NCI-H2107 (cell line): ENCODE results near the gene RPS24.
A peak's percentile ranks its signal among the peaks of the same experiment; 100 is the strongest.

Experiments
- DNase-seq: peaks from one replicate; lab custom pipeline; 2025; lab: John Stamatoyannopoulos, UW

Gene RPS24

DNA sequence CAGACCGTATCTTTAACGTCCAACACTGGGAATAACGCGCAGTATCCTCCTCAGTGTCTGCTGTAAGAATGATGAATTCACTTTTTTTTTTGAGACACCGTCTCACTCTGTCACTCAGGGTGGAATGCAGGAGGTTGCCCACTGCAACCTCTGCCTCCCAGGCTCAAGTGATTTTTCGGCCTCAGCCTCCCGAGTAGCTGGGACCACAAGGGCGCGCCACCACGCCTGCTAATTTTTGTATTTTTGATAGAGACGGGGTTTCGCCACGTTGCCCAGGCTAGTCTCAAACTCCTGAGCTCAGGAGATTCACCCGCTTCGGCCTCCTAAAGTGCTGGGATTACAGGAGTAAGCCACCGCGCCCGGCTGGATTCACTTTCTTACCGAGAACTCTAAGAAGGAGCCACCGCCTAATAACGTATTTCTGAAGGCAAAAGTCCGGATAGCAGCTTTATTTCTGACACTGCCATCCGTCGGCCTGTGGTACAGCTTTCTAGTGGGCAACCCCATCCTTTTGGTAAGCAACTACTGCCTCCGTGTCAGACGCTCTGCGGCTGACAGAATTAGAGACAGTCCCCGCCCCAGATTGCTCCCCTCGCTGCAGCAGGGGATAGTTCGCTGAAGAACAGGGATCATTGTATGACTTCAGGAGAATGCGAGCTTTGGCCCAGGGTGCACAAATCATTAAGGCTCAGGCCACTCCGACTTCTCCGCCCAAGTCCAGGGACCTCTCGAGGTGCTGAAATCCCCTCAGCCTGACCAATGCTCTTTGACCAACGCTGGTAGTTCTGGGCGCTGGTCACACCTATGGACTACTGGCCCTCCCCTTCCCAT lies 5.0 kb upstream of the RPS24 start:
- no peak for DNase-seq

DNA sequence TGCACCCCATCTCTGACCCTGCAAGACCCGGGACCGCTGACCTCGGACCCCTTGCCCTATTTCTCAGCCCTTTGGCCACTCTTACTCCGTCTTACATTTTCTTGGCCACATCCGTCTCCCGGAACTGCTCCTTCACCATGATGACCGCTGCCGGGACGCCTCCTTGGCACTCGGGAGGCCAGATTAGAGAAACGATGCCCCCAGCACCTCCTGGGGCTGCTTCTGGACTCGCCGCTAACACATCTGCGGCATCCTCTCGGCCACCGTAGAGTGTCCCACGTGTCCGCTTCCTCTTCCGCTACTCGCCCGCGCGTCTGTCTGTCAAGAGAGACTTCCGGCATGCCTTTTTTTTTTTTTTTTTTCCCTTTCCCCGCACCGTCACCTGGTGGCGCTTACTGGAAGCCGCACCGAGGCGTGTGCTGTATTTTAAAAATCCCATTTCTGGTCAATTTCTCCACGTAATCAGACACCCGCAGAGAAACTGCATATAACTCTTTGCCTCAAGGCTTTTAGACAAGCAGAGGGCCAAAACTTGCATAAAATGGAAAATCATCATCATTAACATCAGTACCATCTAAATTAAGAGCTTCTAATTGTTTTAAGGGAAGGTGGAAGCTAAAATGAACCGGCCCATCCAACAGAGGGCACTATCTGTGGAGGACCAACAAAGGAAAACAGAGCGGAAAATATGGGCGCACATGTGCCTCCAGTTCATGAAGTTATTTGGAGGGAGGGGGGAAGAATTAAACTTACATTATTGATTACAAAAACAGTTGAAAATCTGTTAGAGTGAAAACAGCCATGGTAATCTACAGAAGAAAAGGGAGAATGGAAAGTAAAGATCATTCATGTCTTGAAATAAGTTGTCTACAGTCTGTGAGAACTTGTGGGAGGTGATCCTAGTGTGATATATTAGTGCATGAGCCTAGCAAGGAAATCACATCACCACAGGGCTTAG lies 4.1 kb upstream of the RPS24 start, which contains the start of gene POLR3A:
Gene POLR3A, minus strand, starts transcription at position 247 of the 958 bp plus-strand sequence. Its CDS starts 108 bp downstream, at position 139.
- peak; percentile 85 for DNase-seq

DNA sequence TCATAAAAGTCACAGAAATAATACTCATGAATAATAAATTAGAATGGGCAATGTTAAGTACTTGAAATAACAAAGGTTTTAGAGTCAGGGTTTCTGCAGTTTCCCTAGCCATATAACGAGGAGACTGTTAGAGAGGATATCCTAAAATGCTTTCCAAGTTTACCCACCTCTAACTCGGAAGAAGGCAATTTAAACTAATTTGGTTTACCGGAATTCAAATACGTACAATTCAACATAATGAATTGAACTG lies 351 bp upstream of the RPS24 start:
- no peak for DNase-seq

DNA sequence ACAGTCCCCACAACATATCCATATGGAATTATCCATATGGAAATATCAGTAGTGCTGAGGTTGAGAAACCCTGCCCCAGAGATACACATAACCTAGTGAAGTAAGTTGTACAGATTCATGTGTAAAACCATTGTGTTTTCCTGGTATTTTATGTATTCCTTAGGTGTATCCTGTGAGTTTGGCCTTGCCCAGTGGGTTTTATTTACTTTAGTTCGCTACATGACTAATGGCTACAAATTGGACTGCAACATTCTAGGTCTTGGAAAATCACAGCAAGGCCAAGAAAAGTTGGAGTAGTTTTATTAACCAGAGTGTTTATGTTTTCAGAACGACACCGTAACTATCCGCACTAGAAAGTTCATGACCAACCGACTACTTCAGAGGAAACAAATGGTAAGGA lies 1.4 kb downstream of the RPS24 start:
- DNase-seq = no peak

DNA sequence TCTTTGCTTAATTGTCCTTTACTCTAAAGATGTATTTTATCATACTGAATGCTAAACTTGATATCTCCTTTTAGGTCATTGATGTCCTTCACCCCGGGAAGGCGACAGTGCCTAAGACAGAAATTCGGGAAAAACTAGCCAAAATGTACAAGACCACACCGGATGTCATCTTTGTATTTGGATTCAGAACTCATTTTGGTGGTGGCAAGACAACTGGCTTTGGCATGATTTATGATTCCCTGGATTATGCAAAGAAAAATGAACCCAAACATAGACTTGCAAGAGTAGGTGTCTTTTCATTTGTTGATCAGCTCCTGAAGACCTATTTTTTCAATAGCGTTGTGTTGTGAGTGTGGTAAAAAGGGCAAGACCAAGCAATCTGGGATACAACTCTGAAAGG lies 1.8 kb downstream of the RPS24 start:
- DNase-seq = no peak

DNA sequence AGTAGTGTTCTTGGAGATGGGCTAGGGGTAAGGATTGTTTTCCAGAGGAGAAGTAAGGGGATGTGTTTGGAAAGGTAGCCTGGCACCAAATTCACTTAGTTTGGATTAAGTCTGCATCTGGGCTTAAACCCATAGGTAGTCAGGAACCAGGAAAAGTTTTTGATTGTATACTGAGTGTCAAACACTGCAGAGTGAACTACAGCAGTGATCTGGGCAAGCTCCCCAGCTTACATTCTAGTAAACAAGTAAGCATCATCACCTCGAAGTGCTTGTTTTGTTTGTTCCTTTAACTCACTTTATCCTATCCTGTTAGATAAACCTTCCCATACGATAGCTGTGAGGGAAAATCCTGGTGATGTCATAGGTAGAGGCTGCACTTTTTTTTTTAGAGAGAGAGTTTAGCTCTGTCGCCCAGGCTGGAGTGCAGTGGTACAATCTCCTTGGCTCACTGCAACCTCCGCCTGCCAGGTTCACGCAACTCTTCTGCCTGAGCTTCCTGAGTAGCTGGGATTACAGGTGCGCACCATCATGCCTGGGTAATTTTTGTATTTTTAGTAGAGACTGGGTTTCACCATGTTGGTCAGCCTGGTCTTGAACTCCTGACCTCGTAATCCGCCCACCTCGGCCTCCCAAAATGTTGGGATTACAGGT lies 2.4 kb downstream of the RPS24 start:
- DNase-seq = no peak

DNA sequence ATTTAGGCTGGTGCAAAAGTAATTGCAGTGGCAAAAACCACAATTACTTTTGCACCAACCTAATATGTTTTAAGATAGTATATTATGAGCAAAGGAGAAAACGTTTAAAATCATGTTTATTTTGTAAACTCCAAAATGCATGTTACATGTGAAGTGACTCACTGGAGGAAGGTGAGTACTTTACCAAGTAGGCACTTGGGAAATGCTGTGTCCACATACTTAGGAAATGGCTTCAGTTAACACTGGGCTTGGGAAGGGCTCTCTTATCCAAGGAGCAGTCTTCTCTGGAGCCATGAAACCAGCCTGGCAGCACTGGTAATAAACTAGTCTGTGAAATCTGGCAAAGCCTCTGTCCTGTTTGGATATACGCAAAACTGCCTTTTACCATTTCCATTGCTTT lies 4.4 kb downstream of the RPS24 start:
- no peak for DNase-seq

DNA sequence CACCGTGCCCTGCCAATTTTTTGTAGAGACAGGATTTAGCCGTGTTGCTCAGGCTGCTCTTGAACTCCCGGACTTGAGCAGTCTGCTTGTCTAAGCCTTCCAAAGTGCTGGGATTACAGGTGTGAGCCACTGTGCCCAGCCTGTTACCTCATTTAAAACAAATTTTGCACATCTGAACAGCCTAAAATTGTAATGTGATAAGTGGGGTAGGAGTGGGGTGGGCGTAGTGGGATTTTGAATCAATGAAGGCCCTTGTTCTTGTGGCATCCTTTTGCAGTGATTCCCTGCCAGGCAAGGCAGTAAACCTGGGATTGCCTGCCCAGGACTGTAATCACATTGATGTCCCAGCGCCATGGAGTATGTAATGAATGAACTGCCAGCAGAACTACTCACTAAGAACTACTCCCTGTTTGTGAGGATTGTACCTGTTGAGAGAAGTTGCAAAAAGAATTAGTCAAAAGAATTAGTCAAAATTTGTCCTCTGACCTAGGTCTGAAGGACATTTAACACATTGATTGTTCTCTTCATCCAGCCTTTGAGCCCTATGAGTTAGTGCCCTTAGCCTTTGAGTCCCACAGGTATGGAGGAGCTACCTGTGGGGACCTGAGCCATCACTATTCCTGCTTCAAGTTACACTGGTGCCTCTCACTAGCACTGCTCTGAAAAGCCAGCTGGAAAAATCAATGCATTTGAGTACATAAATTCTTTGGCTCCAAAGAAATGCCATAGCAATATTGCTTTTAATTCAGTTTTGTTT lies 5.3 kb downstream of the RPS24 start:
- no peak for DNase-seq

DNA sequence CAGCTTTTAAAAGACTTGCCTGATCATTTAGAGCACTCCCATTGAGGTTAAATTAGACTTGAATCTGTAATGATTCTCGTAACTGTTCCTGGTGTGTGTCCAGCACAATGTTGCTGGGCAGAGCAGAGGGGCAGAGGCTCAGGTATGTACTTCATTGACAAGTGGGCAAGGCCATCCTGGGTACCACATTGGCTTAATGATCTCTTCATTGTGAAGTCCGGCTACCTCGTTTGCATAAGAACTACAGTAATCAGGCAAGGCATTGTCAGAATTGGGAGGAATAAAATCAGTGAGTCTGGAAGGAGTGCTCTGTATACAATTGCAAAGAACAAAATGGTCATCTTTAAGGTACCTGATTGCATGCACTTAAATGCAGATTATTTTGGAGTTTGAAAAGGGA lies 6.1 kb downstream of the RPS24 start:
- DNase-seq = no peak

DNA sequence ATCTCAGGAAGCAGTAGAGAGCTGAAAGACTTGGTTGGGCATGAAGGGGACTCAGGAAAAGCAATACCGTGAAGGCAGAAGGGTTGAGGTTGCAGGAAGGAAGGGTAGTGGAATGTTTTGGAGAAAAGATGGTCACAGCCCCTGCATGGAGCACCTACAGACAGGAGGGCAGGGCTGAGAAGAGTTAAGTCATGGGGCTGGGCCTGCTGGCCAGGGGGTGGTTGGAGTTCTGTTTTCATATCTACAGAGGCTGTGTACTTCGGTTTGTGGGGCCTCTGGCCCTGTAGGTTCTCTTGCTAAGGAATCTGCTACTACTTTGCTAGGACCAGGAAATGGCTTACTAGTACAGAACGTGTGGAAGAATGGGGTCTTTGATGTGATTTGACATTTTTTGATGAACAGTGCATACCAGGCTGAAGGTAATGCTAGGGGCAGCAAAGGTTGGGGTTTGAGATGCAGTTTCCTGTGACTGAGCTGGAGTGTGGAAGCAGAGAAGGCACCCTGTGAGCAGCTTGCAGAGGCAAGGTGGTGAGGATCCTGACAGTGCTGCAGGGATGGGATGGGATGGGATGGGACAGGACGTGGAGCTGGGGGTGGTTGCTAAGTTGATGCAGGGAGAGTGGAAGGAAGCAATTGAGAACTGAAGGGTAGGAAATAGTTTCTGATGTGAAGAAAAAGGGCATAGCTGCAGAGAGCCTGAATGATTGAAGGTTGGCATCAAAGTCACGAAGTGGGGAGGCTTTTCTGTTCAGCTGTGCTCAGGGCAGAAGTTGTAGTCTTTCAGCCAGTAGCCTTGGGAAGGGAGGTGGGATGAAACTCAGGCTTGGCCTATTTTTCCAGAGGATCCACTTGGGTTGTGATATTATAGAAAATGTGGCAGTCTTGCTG lies 7.8 kb downstream of the RPS24 start:
- DNase-seq = no peak

DNA sequence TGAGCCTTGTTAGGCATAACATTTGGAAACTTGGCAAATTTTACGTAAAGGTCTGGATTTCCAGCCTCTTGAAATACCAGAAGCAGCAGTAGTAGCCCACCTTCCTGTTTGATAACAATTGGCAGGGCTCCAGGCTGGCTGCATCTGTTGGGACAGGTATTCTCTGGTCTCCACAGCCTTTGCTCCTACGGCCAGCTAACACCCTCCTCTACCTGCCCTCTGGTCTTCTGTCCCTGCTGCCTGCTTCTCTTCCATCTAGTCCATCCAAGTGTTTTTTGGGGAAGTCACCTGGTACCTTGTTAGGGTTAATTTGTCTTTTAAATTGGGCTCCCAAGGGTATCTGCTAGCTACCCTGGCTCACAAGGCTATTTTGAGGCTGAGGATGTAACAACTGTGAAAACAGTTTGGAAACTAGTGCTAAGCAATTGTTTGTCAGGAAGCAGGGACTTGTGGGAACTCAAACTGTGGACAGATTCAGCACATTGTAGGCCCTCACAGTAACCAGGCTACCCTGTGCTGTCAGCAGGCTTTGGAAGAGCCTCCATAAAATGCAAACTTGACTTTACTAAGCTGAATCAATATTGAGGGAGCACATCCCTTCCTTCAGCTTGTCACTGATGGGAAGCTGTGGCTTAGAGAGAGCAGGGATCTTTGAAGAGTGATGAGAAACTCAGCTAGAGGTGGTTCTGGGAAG lies 8.5 kb downstream of the RPS24 start:
- no peak for DNase-seq

DNA sequence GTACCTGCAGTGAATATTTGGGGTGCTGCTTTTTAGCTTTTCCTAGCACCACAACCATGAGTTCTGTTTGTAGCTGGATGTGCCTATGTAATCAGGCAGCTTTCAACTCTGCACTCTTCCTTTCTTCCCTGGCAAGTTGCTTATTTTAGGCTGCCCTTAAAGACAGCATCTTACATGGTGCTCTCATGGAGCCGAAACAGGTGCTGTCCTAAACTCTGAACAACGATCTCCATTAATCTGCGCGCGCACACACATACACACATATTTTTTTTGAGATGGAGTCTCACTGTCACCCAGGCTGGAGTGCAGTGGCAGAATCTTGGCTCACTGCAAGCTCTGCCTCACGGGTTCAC lies 9.1 kb downstream of the RPS24 start:
- DNase-seq = no peak

DNA sequence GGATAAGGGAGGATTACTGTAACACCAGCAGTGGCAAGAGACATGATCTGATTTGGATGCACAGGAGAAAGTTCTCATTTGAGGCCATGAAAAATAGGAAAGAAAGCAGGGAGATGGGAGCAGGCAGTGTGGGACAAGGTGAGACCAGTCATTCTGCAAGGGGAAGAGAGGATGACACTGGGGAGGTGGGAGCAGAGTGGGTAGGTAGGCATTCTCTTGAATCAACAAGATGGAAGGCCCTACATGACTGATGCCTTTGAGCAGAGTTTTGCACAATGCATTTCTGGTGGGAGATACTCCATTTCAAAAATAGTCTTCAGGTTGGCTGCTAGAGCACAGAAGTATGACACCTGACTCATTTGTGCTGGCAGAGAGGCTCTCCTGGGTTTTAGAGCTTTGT lies 10.5 kb downstream of the RPS24 start:
- no peak for DNase-seq

DNA sequence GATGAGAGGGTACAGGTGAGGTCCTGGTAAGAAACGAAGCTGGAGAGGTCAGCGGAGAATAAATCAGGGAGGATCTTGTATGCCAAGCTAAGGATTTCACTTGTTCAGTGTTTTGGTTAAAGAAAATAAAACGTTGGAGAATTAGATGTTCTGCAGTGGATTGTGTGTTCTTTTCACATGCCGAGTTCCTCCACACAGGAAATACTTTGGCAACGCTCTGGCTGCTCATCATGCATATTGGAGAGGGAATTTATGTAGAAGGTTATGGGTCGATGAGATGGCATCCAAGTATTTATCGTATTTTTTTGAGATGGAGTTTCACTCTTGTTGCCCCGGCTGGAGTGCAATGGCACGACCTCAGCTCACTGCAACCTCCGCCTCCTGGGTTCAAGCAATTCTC lies 11.0 kb downstream of the RPS24 start:
- DNase-seq = no peak

DNA sequence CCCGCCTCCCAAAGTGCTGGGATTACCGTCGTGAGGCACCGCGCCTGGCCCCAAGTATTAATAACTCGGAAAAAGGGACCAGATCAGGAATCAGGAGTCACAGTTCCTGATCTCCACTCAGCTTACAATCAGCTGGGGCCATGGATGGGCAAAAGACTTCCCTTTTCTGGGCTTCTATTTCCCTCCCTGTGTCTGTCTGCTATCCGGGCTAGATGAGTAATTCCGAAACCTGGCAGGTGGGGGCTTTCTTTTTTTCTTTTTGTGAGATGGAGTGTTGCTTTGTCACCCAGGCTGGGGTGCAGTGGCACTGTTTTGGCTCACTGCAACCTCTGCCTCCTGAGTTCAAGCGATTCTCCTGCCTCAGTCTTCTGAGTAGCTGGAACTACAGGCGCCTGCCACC lies 11.6 kb downstream of the RPS24 start:
- no peak for DNase-seq

DNA sequence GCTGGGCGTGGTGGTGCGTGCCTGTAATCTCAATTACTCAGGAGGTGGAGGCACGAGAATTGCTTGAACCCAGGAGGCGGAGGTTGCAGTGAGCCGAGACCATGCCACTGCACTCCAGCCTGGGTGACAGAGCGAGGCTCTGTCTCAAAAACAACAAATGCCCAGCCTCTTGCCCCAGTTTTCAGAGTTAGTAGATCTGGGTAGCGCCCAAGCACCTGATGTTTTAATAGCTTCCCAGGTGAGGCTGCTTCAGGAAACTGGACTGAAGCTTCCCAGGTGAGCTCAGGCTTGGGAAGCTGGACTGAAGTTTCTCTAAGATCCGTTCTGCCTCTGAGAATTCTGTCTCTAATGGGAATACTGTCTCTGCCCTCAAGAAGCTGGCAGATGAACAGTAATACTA lies 12.2 kb downstream of the RPS24 start:
- no peak for DNase-seq

DNA sequence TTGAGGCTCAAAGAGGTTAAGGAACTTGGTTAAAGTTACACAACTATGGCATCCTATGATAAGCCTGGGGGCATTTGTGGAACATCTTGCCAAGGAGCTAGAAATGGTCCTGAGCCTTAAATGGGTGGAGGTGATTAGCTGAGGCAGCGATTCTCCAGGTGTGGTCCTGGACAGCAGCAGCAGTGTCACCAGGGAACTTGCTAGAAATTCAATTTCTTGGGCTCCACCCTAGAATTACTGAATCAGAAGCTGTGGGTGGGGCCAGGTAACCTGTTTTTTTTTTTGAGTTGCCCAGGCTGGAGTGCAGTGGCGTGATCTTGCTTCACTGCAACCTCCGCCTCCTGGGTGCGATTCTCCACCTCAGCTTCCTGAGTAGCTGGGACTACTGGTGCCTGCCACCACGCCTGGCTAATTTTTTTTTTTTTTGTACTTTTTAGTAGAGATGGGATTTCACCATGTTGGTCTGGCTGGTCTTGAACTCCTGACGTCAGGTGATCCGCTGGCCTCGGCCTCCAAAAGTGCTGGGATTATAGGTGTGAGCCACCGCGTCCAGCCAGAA lies 13.1 kb downstream of the RPS24 start:
- no peak for DNase-seq

DNA sequence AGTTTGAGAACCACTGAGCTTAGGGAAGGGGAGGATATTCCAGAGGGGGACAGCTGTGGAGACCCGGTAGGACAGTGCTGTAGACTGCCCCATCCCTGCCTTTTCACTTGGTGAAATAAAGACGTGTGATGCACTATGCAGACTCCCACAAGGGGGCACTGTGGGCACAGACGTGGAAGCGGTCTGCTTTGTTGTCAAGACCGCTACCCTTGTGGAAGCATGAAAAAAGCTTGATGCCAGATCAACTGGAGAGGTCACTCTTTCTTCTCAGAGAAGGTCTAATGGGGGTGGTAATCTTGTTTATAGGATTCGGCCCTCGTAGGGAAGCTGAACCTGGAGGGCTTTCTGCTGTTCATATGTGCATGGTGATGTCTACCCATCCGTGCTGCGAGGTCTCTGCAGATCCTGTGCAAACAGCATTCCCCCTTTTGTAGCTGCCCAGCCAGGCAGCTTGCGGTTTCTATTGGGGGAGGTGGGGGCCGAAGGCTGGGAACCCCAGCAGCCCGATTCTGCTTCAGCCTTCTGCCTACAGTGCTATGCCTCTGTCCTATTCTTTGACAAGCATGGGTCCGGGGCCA lies 13.7 kb downstream of the RPS24 start:
- DNase-seq = peak; percentile 64

DNA sequence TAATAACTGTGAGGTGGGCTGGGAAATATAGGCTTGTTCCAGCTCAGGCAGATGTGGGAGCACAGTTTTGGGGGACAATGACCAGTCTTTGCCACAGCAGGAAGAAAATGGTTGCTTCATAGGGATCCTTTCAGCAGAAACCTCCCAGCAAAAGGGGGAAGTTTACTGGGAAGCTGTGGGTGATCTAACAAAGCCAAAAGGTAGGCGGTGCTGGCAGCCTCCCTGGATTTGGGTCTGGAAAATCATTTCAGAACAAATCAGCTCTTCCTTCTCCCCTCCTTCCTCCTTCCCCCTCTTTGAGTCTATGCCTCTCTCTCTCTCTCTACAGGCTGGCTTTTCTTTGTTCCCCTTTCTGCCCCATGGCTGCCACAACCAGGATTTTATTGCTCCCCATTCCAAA lies 16.2 kb downstream of the RPS24 start:
- no peak for DNase-seq
